ENCODE data around the gene GUCY1B1. TPM values are rescaled to one million over a fixed set of nuclear protein-coding genes. Genes with fewer than 3 reads are reported as not detected.

The GUCY1B1 gene
- total RNA-seq (2021; ENCODE audit: unreplicated experiment) (not detected), Bru-seq, nascent RNA (not detected), BruChase-seq, experiment 1, labeled RNA remaining after a 6-hour chase (not detected), BruChase-seq, experiment 2, labeled RNA remaining after a 2-hour chase (not detected)
- polyA plus RNA-seq (2012) = not detected in 2 replicates
- long read RNA-seq = 0 reads

GRCh38 chr4:155758481-155759371 is at the start of gene GUCY1B1:
Gene GUCY1B1, plus strand, starts transcription at chr4:155759021. Its CDS starts 120 bp downstream, at chr4:155759141.
- ChIA-PET CTCF (no interaction called here), RAD21 (ENCODE audit: low non-redundant PET in 1 of 2, low total read pairs in 2 of 2, uncharacterized antibody in 2 of 2, unreplicated experiment in 2 of 2) (no interaction called here), POLR2A (no interaction called here)
- H3K27ac ChIP-seq (ENCODE audit: low read depth, low read length) = no peak within 1 kb of the TSS
- H4K20me1 ChIP-seq (ENCODE audit: insufficient read depth) = no peaks in the 10 kb centered on the region
- no peaks in the 10 kb centered on the region for H3K4me1 ChIP-seq (ENCODE audit: control insufficient read depth in 1 of 2, insufficient read depth in 2 of 2, low read length in 2 of 2)
- no peaks in the 10 kb centered on the region for H3K9me2 ChIP-seq (ENCODE audit: insufficient read depth)
- no peaks in the 10 kb centered on the region for H3K9me3 ChIP-seq (ENCODE audit: control insufficient read depth in 1 of 2, insufficient read depth in 1 of 2, low read depth in 1 of 2, low read length in 2 of 2)
- H3K4me2 ChIP-seq (ENCODE audit: low read length) = no peak within 1 kb of the TSS
- no peak within 1 kb of the TSS for H3K9ac ChIP-seq (ENCODE audit: low read length)
- H3K4me3 ChIP-seq (replicated peaks in 1 of 2; ENCODE audit: low read depth in 1 of 2, low read length in 2 of 2) = no peak within 1 kb of the TSS
- ATAC-seq (no peak), DNase-seq (ENCODE audit: low read depth, low spot score) (no peak)
- no TSS peak for BruUV-seq (replicated peaks)
- intact Hi-C loops (cut with micrococcal nuclease) = no loop called here
- no peak within 1 kb of the TSS for H2AFZ ChIP-seq (ENCODE audit: low read depth, low read length, poor library complexity, severe bottlenecking)
- no peaks in the 10 kb centered on the region for H3K27me3 ChIP-seq (ENCODE audit: insufficient read depth, low read length)
- TF ChIP-seq FOSL1 (IDR thresholded peaks at IDR 0.05; ENCODE audit: low read depth) = no peak
- TF ChIP-seq MAX (IDR thresholded peaks at IDR 0.05) = no peak
- TF ChIP-seq SP1 (IDR thresholded peaks at IDR 0.05; ENCODE audit: low read depth) = no peak
- TF ChIP-seq SRF (IDR thresholded peaks at IDR 0.05; ENCODE audit: low read depth) = no peak
- no peak for TF ChIP-seq YY1 (IDR thresholded peaks at IDR 0.05; ENCODE audit: extremely low read depth, insufficient replicate concordance, low read depth, low read length)
- TF ChIP-seq POLR2A (IDR thresholded peaks at IDR 0.05; ENCODE audit: borderline replicate concordance, extremely low read depth, insufficient read depth, insufficient read length) = no peak
- H3K79me2 ChIP-seq (ENCODE audit: insufficient read depth, low read length) = no peaks in the 10 kb centered on the region
- H3K36me3 ChIP-seq (ENCODE audit: control insufficient read depth in 1 of 2, insufficient read depth in 2 of 2, low read length in 2 of 2) = no peaks in the 10 kb centered on the region

- no peak for ATAC-seq
- CTCF ChIA-PET = no interaction called here
- no peak for DNase-seq (ENCODE audit: low read depth, low spot score)
- no peaks in the 10 kb centered on the region for H3K79me2 ChIP-seq (ENCODE audit: insufficient read depth, low read length)
- H3K9me2 ChIP-seq (ENCODE audit: insufficient read depth) = no peaks in the 10 kb centered on the region
- POLR2A ChIA-PET = no interaction called here
- H3K27me3 ChIP-seq (ENCODE audit: insufficient read depth, low read length) = no peaks in the 10 kb centered on the region
- RAD21 ChIA-PET (ENCODE audit: low non-redundant PET in 1 of 2, low total read pairs in 2 of 2, uncharacterized antibody in 2 of 2, unreplicated experiment in 2 of 2) = no interaction called here
- intact Hi-C loops (cut with micrococcal nuclease) = no loop called here
- H3K4me2 ChIP-seq (ENCODE audit: low read length) = no peak overlapping the region
- no peak overlapping the region for H3K4me3 ChIP-seq (replicated peaks in 1 of 2; ENCODE audit: low read depth in 1 of 2, low read length in 2 of 2)
- BruUV-seq (replicated peaks) = no TSS peak
- no peak overlapping the region for H2AFZ ChIP-seq (ENCODE audit: low read depth, low read length, poor library complexity, severe bottlenecking)
- H3K27ac ChIP-seq (ENCODE audit: low read depth, low read length) = no peak overlapping the region
- H3K9ac ChIP-seq (ENCODE audit: low read length) = no peak overlapping the region
- H3K36me3 ChIP-seq (ENCODE audit: control insufficient read depth in 1 of 2, insufficient read depth in 2 of 2, low read length in 2 of 2) = no peaks in the 10 kb centered on the region
- no peaks in the 10 kb centered on the region for H4K20me1 ChIP-seq (ENCODE audit: insufficient read depth)
- H3K4me1 ChIP-seq (ENCODE audit: control insufficient read depth in 1 of 2, insufficient read depth in 2 of 2, low read length in 2 of 2) = peaks cover 6% of the 10 kb centered on the region in 2 experiments; a peak in 2 of 4 replicates
- no peaks in the 10 kb centered on the region for H3K9me3 ChIP-seq (ENCODE audit: control insufficient read depth in 1 of 2, insufficient read depth in 1 of 2, low read depth in 1 of 2, low read length in 2 of 2)
- TF ChIP-seq EGR1 (IDR thresholded peaks at IDR 0.05; ENCODE audit: low read depth) (no peak), EZH2 (IDR thresholded peaks at IDR 0.05) (no peak), TCF7L2 (IDR thresholded peaks at IDR 0.05; ENCODE audit: borderline replicate concordance, extremely low read depth, insufficient read depth, insufficient read length) (no peak), CTCF (IDR thresholded peaks at IDR 0.05 in 2 of 3, conservative IDR thresholded peaks at IDR 0.05 in 1 of 3; ENCODE audit: borderline replicate concordance in 1 of 3, insufficient read depth in 1 of 3, low read depth in 2 of 3, low read length in 2 of 3) (no peak), FOSL1 (IDR thresholded peaks at IDR 0.05; ENCODE audit: low read depth) (no peak), SP1 (IDR thresholded peaks at IDR 0.05; ENCODE audit: low read depth) (no peak), CEBPB (IDR thresholded peaks at IDR 0.05; ENCODE audit: low read depth) (no peak), ELF1 (IDR thresholded peaks at IDR 0.05; ENCODE audit: borderline replicate concordance, low read depth) (no peak), MAX (IDR thresholded peaks at IDR 0.05) (no peak), SIN3A (IDR thresholded peaks at IDR 0.05; ENCODE audit: low read depth) (no peak), POLR2A (IDR thresholded peaks at IDR 0.05; ENCODE audit: borderline replicate concordance, extremely low read depth, insufficient read depth, insufficient read length) (no peak), ZFX (IDR thresholded peaks at IDR 0.05) (no peak), ATF3 (IDR thresholded peaks at IDR 0.05) (no peak), YY1 (IDR thresholded peaks at IDR 0.05; ENCODE audit: extremely low read depth, insufficient replicate concordance, low read depth, low read length) (no peak), POLR2AphosphoS5 (IDR thresholded peaks at IDR 0.05; ENCODE audit: low read depth, low read length) (no peak)
Observed at GRCh38 chr4:155709918-155710317, 48.9 kb upstream of the GUCY1B1 start.

All from HCT116 (cell line).